OCI-LY7 (cell line): ENCODE measurements around the gene UBE2G1. TPM values are rescaled to one million over a fixed set of nuclear protein-coding genes. Genes with fewer than 3 reads are reported as not detected.

ENCODE experiments used
- BruUV-seq: library from RNA; stranded (reverse); fragments of 400-500 nt; replicated peaks from 2 replicates; lab custom pipeline; 2021; lab: Mats Ljungman, UMichigan
- CTCF ChIA-PET: fragments of 300-600 bp; sonication (Branson Sonifier 250); formaldehyde crosslinking; loops from one replicate; lab custom pipeline; 2022; ENCODE audit warnings: antibody characterized with exemption; ENCODE audit not compliant: unreplicated experiment; lab: Charles Lee
- POLR2A ChIA-PET: fragments of 300-600 bp; sonication (Branson Sonifier 250); formaldehyde crosslinking; loops from one replicate; lab custom pipeline; 2022; ENCODE audit warnings: antibody characterized with exemption; lab: Charles Lee
- DNase-seq: peaks from one replicate; pipeline ENCODE4 v3.0.0-alpha.2; 2015; ENCODE audit warnings: low spot score
- H2AFZ ChIP-seq: fragments of 200-600 bp; sonication (generic), shearing (Covaris generic); 2 replicates; pipeline ENCODE4 v1.6.1; 2014; ENCODE audit warnings: mild to moderate bottlenecking, antibody characterized with exemption, low read length, moderate library complexity
- H3K27ac ChIP-seq: fragments of 200-600 bp; sonication (generic); 2 replicates; pipeline ENCODE4 v1.5.1; 2014; ENCODE audit warnings: mixed run types, low read depth, mild to moderate bottlenecking, moderate library complexity, low read length, inconsistent platforms; ENCODE audit not compliant: poor library complexity, severe bottlenecking
- H3K36me3 ChIP-seq: fragments of 200-600 bp; sonication (generic); 2 replicates; pipeline ENCODE4 v1.6.1; 2014; ENCODE audit warnings: mild to moderate bottlenecking, antibody characterized with exemption, low read length, moderate library complexity, mixed read lengths; ENCODE audit not compliant: insufficient read depth
- H3K4me1 ChIP-seq: fragments of 200-600 bp; sonication (generic); 2 replicates; pipeline ENCODE4 v1.5.1; 2014; ENCODE audit warnings: mild to moderate bottlenecking, low read length; ENCODE audit not compliant: insufficient read depth, poor library complexity, severe bottlenecking
- H3K4me2 ChIP-seq: fragments of 200-600 bp; sonication (generic); 2 replicates; pipeline ENCODE4 v1.6.1; 2014; ENCODE audit warnings: mild to moderate bottlenecking, low read length
- H3K4me3 ChIP-seq: fragments of 200-600 bp; sonication (generic); 2 replicates; pipeline ENCODE4 v1.5.1; 2014; ENCODE audit warnings: mild to moderate bottlenecking, low read depth, low read length; ENCODE audit not compliant: poor library complexity, severe bottlenecking
- H3K79me2 ChIP-seq: fragments of 200-600 bp; sonication (generic); 2 replicates; pipeline ENCODE4 v1.6.1; 2016; ENCODE audit warnings: low read depth, mild to moderate bottlenecking, low read length, moderate library complexity, mixed read lengths; ENCODE audit not compliant: insufficient read depth
- H3K9me2 ChIP-seq: fragments of 200-600 bp; sonication (generic); 2 replicates; pipeline ENCODE4 v1.6.1; 2016; ENCODE audit warnings: mild to moderate bottlenecking, low read length, mixed read lengths; ENCODE audit not compliant: insufficient read depth
- H3K9me3 ChIP-seq: fragments of 200-600 bp; sonication (generic); 2 replicates; pipeline ENCODE4 v1.6.1; 2014; ENCODE audit warnings: mild to moderate bottlenecking, mixed run types, low read length, mixed read lengths
- H4K20me1 ChIP-seq: fragments of 200-600 bp; sonication (generic); 2 replicates; pipeline ENCODE4 v1.6.1; 2014; ENCODE audit warnings: mild to moderate bottlenecking, antibody characterized with exemption, low read length, moderate library complexity, mixed read lengths; ENCODE audit not compliant: insufficient read depth
- EZH2phosphoT487 ChIP-seq: fragments of 200-600 bp; sonication (generic); IDR thresholded peaks from 2 replicates; pipeline ENCODE4 v1.6.1; 2018; ENCODE audit warnings: low read depth, borderline replicate concordance, mild to moderate bottlenecking, mixed run types, antibody characterized with exemption, low read length, moderate library complexity, mixed read lengths
- intact Hi-C: fragments of 100-400 bp; cut with micrococcal nuclease; formaldehyde crosslinking; loops from one replicate; pipeline ENCODE4 v1.10.0; 2022; ENCODE audit not compliant: unreplicated experiment
- total RNA-seq, 2 experiments: library from RNA; depleted of rRNA in 1 of 2; stranded (reverse); fragments of >200 nt in 1 of 2; shearing (Covaris generic) in 1 of 2; gene quantifications; 2 replicates each; pipeline ENCODE4 v1.2.3, GENCODE V29; 2014 to 2022
- TF ChIP-seq, protein P1 (sequence below): fragments of 200-600 bp; sonication (generic); conservative IDR thresholded peaks from 2 replicates; pipeline ENCODE4 v1.5.1; 2014; ENCODE audit warnings: mild to moderate bottlenecking, antibody characterized with exemption, low read length, moderate library complexity, mixed read lengths

The UBE2G1 gene
- total RNA-seq, 2 experiments from 2014 or later = 115 to 216 TPM

DNA sequence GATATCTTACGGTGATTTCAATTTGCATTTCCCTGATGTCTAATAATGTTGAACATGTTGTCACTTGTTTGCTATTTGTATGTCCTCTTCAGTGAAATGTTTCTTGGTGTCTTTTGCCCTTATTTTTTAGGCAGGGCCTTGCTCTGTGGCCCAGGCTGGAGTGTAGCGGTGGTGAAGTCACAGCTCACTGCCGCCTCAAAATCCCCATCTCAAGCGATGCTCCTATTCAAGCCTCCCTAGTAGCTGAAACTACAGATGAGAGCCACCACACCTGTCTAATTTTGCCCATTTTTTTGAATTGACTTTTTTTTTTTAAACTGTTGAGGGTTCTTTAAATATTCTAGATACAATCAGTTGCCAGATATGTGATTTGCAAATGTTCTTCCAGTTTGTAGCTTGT, 8.3 kb downstream of the UBE2G1 start:
- Histone ChIP-seq H3K36me3 (peaks cover 85% of the 10 kb centered on the region), H3K9me2 (no peaks in the 10 kb centered on the region), H4K20me1 (peaks cover 47% of the 10 kb centered on the region), H3K9me3 (no peaks in the 10 kb centered on the region; the same call in 1 of the 2 replicates), H3K4me1 (peaks cover 82% of the 10 kb centered on the region), H3K79me2 (peaks cover 100% of the 10 kb centered on the region), H3K27ac (no peak overlapping the region), H3K4me3 (no peak overlapping the region), H2AFZ (no peak overlapping the region), H3K4me2 (peak overlapping the region; percentile 36)
- DNase-seq = no peak
- no peak for TF ChIP-seq EZH2phosphoT487
- TF ChIP-seq, protein P1, sequence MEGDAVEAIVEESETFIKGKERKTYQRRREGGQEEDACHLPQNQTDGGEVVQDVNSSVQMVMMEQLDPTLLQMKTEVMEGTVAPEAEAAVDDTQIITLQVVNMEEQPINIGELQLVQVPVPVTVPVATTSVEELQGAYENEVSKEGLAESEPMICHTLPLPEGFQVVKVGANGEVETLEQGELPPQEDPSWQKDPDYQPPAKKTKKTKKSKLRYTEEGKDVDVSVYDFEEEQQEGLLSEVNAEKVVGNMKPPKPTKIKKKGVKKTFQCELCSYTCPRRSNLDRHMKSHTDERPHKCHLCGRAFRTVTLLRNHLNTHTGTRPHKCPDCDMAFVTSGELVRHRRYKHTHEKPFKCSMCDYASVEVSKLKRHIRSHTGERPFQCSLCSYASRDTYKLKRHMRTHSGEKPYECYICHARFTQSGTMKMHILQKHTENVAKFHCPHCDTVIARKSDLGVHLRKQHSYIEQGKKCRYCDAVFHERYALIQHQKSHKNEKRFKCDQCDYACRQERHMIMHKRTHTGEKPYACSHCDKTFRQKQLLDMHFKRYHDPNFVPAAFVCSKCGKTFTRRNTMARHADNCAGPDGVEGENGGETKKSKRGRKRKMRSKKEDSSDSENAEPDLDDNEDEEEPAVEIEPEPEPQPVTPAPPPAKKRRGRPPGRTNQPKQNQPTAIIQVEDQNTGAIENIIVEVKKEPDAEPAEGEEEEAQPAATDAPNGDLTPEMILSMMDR = no peak
- BruUV-seq = no TSS peak
- POLR2A ChIA-PET = interaction anchor here (1.1 kb wide), 1 partner anchor 44 kb away, joined by 4 read pairs; no protein-coding TSS in a partner anchor
- intact Hi-C loops = no loop called here
- CTCF ChIA-PET = no interaction called here

DNA sequence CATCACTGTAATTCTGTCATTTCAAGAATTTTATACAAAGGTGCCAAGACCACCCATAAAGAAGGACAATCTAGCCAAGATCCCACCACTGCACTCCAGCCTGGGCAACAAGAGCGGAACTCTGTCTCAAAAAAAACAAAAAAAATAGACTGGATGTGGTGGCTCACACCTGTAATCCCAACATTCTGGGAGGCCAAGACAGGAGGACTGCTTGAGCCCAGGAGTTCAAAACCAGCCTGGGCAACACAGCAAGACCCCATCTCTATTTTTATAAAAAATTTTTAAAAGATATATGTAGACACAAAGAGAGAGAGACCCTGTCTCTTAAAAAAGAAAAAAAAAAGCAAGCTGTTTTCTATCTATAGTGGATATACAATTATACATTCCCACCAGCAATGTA, 8.8 kb downstream of the UBE2G1 start:
- intact Hi-C loops = no loop called here

More for the DNA sequence above, 8.8 kb downstream of the UBE2G1 start:
- H3K4me1 ChIP-seq = peaks cover 82% of the 10 kb centered on the region
- no peak overlapping the region for H3K27ac ChIP-seq
- no peaks in the 10 kb centered on the region for H3K9me2 ChIP-seq
- H3K4me2 ChIP-seq = peak overlapping the region; percentile 28; the same call in 1 of the 2 replicates
- peaks cover 47% of the 10 kb centered on the region for H4K20me1 ChIP-seq
- no peak overlapping the region for H2AFZ ChIP-seq
- ChIA-PET CTCF (no interaction called here), POLR2A (interaction anchor here (1.1 kb wide), 1 partner anchor 45 kb away, joined by 4 read pairs; no protein-coding TSS in a partner anchor)
- TF ChIP-seq, protein P1 = no peak
- TF ChIP-seq EZH2phosphoT487 = no peak
- peaks cover 100% of the 10 kb centered on the region for H3K79me2 ChIP-seq
- no peak overlapping the region for H3K4me3 ChIP-seq
- H3K9me3 ChIP-seq = no peaks in the 10 kb centered on the region; the same call in 1 of the 2 replicates
- no peak for DNase-seq
- no TSS peak for BruUV-seq
- peaks cover 80% of the 10 kb centered on the region for H3K36me3 ChIP-seq
